HG03521 (cell line): ENCODE measurements around the gene CDRT15L2.
"Not testable (repeated sequence)": the region's sequence is repeated elsewhere in the genome, so short reads cannot be mapped to it uniquely, and the experiment has no call there.

Source experiments
- ATAC-seq: cut with Tn5 transposase; IDR thresholded peaks from one replicate; pipeline ENCODE4 v1.9.1; 2021; ENCODE audit warnings: mild to moderate bottlenecking, moderate library complexity; ENCODE audit not compliant: unreplicated experiment

Gene CDRT15L2

DNA sequence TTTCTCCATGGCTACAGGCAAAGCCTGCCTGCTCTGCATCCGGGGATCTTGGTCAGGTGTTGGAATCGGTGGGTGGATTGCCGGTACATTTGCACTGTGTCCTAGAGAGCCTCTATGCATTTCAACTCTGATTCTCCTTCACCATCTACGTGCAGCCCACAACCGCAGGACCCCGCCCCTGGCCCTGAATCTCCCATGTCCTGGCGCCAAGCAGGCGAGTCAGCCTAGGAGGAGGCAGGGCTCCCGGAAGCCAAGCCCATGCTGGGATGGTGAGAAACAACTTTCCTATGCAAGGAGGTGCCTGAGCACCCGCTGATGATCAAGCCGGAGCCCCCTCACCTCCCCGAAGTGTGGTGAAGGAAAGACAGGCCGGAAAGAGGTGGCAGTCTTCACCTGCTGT lies 7.9 kb upstream of the CDRT15L2 start:
- not testable (repeated sequence) for ATAC-seq

DNA sequence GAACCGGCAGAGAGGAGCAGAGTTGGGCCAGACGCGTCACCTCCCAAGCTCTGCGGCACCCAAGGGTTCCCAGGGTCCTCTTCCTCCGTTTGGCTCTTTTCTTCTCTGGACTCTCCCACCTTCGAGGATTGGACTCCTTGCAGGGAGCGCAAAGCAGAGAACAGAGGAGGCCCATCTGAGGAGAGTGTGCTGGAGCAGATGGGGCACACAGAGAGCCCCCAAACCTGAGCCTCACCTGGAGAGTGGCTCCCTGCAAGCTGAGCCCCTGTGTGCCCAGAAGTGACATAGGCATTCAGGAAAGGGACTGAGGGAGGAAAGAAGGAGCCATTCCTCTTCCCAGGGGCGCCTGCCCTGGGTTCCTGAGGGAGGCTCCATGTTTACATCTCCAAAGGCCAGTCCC lies 6.3 kb upstream of the CDRT15L2 start:
- ATAC-seq, result not testable (repeated sequence)

DNA sequence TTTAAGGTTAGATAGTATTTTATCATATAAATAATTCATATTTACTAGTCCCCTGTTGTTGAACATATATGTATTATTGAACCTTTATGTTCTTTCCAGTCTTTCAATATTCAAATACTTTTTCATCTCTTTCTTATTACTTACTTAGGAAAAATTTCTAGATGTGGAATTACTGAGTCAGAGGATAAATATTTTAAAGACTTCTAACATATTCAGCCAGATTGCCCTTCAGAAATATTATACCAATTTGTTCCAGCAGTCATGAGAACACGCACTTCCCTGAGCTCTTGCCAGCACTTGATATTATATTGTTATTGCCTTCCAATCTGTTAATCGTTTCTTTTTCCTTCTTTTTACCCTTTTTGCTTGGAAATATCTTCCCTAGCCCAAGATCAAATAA lies 4.5 kb upstream of the CDRT15L2 start:
- not testable (repeated sequence) for ATAC-seq

DNA sequence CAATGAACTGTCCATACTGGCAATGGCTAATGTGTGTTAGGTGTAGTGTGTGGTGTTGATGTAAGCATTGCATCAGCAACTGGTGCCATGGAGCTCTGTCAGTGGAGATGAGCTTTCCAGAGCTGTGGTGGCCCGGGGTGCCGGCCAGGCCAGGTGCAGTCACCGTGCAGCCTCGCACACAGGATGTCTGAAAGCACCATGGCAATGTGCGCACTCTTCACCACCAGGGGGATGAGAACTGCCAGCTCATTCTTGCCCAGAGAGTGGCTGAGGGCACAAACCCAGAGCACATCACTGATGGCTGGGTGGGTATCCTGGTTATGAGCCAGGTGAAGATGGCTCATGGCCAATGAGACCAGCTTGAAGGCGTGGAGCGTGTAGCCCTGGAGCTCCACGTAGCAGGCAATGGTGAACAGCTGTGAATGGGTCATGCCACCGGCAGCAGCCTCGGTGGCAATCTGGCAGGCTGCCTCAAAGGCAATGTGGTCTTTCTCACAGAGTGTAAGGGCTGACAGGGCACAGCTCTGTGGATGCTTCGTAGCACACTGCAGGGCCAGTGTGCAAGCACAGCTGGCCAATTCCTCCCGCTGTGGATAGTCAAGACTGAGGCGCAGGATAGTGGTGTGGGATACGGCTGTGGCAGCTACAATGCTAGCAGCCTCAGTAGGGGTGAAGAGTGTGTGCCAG lies 4.5 kb downstream of the CDRT15L2 start:
- not testable (repeated sequence) for ATAC-seq

DNA sequence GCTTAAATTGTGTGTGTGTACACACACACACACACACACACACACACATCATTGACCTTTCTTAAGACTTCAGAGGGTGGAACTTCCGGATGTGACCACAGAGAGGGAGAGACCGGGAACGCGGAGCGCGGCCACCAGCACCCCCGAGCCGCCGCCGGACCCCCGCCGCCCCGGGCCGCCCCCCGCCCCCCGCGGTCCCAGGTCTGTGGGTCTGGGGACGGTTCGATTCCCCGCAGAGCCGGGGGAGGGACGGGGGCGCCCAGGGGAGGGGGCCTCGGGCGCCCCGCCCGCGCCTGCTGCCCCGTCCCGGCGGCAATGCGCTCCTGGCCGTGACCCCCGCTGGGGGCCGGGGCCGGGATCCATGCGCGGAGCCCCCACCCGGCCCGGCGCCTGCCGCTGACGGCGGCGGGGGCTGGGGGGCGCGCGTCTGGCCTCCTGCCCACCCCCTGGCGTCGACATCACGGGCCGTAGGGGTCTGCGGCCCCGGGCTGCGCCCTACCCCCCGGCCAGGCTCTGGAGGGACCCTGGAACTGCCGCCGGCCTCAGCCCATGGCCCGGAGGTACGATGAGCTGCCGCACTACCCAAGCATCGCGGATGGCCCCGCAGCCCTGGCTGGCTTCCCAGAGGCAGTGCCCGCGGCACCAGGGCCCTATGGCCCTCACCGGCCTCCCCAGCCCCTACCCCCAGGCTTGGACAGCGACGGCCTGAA lies 9.4 kb downstream of the CDRT15L2 start:
- not testable (repeated sequence) for ATAC-seq

DNA sequence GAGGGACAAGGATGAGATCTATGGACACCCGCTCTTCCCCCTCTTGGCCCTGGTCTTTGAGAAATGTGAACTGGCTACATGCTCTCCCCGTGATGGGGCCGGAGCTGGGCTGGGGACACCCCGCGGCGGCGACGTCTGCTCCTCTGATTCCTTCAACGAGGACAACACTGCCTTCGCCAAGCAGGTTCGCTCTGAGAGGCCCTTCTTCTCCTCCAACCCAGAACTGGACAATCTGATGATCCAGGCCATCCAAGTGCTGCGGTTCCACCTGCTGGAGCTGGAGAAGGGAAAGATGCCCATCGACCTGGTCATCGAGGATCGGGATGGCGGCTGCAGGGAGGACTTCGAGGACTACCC lies 9.9 kb downstream of the CDRT15L2 start:
- not testable (repeated sequence) for ATAC-seq

DNA sequence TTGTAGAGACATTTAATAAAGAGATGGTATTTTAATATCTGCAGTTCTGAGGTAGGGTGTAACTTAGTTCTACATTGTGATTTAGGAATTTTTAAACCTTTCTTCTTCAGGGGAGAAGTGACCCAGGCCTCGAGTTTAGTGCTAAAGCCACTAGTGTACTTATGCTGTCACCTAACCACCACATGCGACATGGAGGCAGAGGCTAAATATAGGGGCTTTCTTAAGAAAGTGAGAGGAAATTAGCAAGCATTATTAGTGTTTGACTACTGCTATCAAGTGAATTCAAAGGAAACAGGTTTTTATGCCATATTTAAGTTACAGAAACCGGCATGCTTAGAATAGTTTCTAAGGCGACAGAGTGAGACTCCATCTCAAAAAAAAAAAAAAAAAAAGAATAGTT lies 11.5 kb downstream of the CDRT15L2 start:
- not testable (repeated sequence) for ATAC-seq

DNA sequence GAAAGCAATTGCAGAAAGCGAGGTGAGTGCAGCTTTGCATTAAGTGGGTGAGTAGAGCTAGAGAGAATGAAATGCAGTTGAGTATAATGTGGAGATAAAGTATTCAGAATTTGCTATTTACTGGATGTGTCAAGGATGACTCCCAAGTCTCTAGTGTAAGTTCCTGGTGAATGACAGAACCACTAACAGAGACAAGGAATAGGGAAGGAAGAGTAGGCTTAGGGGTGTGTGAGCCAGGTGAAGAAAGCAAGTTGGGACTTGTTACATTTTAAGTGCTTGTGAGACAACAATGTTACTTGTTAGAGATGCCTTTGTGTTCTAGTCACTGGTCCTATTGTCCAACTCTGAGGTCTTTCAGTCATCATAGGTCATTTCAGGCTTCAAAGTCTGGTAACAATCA lies 26.0 kb downstream of the CDRT15L2 start:
- ATAC-seq, result not testable (repeated sequence)

DNA sequence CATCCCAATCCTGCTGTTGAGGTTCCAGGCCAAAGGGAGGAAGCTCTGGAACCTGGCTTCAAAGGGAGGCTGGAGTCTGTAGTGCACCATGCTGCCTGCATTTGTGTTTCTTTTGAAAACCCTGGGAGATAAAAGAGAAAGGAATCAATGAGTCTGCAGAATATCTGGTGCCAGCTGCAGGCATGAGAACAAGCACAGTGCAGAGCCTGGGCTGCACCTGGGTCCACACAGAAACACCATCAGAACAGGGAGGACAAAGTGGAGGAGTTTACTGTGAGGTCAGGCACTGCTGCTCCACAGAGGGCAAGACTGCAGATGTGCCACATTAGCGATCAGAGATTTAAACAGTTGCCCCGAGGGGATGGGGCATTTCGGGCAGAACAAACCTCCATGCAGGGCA lies 30.0 kb downstream of the CDRT15L2 start:
- ATAC-seq, result not testable (repeated sequence)

DNA sequence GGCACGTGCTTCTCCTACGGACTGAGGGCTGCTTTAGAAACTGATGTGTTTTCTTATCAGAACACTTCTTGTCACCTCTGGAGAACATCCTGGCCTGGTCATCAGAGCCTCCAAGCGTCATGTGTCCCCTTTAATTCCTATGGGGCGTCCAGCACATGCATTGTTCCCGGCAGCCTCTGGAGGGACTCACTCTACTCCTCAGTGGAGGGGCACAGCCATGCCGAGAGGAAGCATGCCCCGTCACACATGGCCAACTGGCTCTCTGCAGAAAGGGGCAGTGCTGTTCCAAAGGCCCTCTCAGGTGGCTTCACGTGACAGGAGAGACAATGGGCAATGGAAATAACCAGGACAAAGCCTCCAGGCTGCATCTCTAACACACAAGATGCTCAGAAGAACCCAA lies 31.8 kb downstream of the CDRT15L2 start:
- ATAC-seq, result no peak

DNA sequence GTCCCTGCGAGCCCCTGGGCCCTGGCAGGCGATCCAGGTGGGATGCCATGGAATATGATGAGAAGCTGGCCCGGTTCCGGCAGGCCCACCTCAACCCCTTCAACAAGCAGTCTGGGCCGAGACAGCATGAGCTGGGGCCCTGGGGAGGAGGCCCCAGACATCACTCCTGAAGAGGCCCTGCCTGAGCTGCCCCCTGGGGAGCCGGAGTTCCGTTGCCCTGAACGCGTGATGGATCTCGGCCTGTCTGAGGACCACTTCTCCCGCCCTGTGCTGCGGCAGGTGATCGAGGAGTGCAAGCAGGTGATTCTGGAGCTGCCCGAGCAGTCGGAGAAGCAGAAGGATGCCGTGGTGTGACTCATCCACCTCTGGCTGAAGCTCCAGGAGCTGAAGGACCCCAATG lies 33.1 kb downstream of the CDRT15L2 start:
- no peak for ATAC-seq

DNA sequence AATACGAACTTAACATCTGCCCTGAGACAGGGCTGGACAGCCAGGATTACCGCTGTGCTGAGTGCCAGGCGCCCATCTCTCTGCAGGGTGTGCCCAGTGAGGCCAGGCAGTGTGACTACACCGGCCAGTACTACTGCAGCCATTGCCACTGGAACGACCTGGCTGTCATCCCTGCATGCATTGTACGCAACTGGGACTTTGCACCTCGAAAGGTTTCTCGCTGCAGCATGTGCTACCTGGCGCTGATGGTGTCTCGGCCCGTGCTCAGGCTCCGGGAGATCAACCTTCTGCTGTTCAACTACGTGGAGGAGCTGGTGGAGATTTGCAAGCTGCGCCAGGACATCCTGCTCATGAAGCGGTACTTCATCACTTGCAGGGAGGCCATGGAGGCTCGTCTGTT lies 33.7 kb downstream of the CDRT15L2 start:
- no peak for ATAC-seq

DNA sequence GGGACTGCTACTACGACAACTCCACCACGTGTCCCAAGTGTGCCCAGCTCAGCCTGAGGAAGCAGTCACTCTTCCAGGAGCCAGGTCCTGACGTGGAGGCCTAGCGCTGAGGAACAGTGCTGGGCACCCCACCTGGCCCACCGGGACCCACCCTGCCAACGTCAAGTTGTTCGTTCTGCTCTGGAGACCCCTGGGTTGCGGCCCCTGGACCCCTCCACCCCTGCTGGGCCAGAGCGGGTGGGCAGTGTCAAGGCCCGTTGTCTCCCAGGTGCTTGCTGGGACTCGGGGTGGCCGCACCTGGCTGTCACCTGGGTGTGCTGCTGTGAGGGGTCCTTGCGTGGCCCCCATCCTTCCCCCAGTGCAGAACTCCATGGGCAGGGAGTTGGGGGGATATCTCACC lies 34.4 kb downstream of the CDRT15L2 start:
- no peak for ATAC-seq

DNA sequence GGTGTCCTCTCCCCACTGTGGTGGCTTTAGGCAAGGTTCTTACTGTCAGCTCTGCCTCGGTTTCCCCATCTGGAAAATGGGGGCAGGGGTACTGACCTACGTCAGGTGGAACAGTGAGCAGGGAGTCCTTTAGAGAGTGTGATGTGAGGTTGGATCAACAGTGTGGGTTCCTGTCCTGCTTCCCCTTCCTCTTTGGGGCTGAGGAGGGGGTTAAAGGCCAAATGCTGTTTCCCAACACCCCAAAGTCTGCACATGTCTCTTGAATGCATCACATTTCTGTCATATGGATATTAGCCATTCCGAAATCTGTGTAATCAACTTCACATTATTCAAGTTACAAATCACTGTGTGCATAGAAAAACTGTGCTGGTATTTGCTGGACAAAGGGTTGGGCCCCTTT lies 35.9 kb downstream of the CDRT15L2 start:
- ATAC-seq, result not testable (repeated sequence)
